NCI-H345 (cell line): ENCODE measurements around the gene SHC4.

Source experiments
- DNase-seq: peaks from one replicate; lab custom pipeline; 2025; lab: John Stamatoyannopoulos, UW

The SHC4 gene

DNA sequence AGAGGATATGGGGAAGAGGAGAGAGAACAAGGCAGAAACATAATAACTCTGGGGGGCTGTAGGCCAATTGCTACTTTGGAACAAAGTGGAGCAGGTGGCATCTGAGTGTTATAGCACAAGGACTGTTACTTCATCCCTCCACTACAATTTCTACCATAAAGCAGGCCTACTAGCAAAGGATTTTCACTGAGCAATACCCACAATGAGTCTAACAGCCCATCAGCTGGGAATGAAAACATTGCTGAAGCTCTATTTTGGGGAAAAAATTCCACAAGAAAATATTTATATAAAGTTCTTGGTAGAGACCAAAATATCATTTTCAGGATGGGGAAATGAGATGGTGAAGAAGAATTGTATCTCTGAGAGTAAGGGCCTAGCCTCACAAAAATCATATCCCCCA, 3.6 kb upstream of the SHC4 start:
- DNase-seq = no peak

DNA sequence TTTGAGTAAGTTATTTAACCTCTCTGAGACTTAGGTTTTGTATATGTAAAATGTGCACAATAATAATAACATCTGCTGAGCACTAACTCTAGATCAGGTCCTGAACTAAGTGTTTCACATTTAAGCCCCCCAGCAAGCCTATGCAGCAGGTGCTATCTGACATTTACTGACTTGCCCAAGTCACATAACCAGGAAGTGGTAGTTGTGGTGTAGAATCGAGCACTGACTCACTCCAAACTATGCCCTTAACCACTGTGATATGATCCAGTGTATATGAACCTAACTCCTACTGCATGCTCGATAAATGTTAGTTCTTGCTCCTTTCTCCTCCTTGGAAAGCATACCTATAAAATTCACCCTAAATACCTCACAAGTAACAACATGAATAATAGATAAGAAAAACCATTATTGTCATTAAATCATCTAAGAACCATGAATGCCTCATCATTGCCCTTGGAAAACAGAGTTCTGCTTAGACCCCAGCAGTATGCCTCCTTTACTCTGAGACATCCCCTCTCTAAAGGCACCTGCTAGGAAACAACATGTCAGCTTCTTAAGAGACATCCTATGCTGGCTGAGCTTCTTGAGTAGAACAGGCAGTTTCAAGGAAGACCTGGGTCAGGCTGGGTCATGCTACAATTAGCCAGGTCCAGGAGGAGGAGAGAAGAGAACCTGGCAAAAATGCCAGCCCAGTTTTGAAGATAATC, 3.0 kb upstream of the SHC4 start:
- DNase-seq = no peak

DNA sequence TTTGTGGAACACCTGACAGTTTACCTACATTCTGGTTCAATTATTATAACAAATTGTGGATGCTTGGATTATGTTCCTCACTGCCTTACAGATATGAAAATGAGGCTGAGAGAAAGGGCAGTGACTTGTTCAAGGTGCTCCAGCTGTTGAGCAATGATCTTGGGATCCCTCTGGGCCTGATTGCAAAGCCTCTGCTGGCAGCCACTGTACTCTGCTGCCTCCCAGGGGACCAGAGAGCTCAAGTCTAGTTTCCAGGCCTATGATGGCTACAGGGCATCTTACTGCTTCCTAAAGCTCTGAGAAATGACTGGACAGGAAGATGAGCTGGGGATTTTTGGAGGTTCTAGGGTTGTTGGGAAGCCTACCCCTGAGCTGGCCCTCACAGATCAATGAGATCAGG, 2.3 kb upstream of the SHC4 start:
- DNase-seq = no peak

DNA sequence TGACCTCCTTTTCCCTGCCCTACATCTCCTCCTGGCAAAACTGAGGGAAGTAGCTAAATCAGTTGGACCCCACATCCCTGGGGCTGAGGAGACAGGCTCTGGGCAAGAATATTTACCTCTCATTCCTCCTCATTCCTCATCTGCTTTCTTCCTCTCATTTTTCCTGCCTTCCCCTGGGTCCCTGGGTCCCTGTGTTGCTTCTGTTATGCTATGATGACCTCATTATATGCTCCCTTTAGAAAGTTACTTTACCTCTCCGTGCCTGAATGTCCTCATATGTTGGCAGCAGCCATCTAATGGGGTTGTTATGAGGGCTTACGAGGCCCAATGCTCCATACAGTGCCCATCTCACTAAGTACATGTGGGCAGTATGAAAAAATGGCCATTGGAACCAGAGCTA, 1.2 kb upstream of the SHC4 start:
- no peak for DNase-seq

DNA sequence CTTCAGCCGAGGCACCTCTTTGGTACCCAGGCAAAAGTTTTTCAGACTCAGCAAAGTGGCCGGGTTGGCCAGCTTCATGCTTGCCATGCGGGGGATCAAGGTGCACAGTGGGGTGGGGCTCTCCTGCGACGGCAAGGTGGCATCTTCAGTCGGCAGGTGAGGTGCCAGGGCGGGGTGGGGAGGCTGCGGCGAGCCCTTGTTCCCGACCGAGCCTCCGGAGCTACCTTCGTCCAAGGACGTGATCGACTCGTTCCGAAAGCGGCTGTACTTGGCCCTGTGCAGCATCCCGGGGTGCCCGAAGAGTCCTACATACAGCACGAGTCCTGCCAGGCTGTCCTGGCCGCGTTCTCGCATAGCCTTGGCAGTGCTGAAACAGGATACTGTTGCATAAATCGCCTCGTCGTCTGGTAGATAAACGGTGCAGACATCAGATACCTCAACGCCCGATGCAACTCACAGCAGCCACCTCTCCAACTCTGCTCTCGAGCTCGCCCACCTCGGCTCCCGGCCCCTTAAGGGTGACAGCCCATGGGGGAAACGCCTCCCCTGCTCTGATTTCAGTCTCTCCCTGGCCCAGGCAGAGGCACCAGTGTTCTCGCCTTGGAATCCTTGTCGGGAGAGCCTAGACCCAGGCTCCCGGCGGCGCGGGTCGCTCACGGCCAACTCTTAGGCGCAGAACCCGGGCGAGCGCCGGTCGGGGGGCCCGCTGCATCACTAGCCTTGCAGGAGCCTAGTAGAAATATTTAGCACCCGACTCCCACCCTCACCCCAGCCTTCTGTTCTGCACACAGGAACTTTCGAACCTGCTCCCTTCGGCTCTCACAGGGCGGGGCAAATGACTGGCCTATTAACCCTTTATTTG, 826 bp downstream of the SHC4 start:
- no peak for DNase-seq

DNA sequence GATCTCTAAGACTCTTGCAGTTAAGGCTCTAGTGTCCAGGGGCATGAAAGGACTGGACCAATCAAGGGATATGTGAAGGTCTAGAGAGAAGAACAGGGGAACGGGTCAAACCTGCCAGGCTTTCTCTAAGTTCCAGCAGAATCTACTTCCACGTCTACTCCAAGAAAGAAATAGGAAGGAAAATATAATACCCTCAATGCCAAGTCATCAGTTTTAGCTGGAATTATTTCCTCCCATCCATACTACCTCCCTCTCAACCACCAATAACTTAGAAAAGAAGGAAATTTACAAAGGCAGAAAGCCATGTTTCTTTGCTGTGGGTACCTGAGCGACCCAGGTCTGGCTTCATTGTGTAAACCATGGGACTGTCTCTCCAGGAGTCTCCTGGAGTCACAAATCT, 7.8 kb downstream of the SHC4 start:
- no peak for DNase-seq

DNA sequence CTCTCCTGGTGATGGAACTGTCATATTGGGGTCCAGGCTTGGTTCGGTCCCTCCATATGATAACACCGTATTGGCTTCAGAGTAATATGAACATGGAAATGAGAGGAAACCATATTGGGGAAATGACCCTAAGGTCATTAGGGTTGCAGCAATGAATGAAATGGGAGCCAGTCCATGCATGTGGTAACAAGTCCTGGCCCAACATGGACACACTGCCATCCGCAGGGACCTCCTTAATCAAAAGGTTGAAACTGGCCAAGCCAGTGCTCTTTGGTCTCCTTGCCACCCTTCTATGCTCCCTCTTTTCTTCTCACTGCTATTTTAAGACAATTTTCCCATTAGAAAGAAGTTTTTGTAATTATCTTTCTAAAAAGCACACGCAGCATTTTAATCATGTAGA, 8.3 kb downstream of the SHC4 start:
- no peak for DNase-seq

DNA sequence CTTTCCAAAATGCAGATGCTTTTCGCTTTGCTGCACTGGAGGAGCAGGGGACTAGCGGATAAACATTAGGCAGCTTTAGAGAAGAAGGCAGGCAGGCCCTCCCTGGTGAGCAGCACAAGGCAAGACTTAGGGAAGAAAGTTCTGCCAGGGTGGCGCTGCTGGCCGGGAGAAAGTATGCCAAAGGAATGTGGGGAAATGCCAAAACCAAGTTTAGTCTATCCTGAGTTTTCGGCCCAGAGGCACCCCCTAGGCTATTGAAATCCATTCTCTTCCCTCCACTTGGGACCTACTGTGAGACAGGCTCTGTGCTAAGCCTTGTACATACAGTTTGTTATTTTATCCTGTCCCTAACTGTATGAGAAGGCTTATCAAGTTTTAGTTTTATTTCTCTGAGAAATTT, 9.2 kb downstream of the SHC4 start:
- no peak for DNase-seq

DNA sequence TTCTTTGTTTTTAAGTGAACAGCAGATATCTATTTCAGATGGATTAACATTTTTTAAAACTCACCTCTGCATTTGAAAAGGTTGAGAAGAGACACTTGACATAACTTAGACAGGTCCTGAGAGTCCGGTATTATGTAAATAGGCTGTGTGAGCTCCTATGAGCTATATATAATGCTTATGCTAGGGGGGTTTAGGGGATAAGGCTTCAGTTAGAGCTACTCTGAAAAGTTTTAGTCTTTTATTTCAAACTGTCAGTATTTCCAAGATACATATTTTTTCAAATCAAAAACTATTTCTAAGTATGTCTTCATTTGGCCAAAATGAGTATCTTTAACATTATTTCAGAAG, 16.9 kb downstream of the SHC4 start:
- no peak for DNase-seq

DNA sequence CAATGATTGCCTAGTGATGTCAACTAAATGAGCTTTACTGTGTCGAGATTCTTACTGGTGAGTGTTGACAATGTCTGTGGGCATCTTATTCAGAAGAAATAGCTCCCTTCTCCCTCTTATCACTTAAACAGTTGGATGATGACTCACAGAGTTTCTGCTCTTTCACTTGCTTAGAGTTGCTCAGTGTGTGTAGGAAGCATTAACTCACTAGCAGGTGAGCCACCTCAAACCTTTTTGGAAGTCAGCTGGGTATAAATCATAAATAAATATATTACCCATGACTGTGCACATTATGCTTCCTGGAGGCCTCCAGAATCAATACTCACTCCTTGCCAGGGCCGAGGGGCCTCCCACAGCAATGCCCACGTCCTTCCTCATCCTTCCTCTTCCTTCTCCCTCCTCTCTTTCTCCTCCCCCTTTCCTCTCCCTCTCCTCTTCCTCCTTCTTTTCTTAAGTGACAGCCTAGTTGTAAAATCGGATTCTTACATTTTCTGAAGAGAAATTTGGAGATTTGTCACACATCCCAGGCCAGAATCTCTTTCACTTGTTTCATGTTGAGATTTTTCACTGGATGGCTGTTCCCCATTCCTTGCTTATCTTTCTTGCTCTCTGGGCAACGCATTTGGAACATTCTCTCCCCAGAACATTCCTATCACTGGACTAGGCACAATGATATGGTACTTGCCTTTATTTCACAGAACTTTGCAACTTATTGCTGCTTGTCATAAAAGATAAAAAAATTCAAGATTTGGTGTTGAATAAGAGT, 17.5 kb downstream of the SHC4 start:
- no peak for DNase-seq

DNA sequence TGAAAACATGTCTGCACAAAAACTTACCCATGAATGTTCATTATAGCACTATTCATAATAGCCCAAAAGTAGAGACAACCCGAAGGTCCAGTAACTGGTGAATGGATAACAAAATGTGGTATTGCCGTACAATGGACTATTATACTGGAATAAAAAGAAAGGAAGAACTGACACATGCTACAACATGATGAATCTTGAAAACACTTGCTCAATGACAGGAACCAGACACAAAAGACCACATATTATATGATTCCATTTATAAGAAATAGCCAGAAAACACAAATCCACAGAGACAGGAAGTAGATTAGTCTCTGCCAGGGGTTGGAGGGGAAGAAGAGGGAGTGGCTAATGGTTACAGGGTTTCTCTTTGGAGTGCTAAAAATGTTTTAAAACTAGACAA, 18.3 kb downstream of the SHC4 start:
- no peak for DNase-seq

DNA sequence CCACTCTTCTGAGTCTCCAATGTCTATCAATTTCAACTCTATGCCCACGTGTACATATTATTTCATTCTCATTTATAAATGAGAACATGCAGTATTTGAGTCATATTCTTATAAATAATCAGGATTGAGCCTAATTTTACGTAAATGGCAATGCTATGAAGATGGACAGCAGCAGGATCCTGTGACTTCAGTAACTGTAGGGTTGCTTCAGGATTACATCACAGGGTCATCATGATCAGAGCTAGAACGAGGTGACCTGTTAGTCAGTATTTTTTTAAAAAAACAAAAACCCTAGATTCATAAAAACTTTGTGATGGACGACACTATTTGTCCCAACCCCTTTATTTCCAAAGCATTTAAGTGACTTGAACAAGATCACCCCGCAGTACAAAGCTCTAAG, 21.8 kb downstream of the SHC4 start:
- no peak for DNase-seq

DNA sequence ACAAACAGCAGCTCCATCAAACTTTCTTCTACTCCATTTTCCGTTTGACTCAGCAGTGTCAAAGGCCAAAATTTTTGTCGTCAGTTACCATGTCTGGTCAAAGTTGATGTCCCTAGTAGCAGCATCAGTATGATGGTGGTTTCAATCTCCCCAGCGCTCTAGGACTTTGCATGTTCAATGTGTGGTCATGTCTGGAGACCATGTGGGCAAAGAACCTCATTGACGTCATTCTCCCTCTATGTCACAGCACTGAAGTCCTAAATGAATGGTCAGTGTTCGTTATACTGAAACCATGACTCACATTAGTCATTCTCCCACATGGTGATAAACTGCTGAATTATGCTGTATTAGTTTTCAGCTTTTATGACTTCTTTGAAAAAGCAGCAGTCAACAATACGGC, 23.2 kb downstream of the SHC4 start:
- no peak for DNase-seq

DNA sequence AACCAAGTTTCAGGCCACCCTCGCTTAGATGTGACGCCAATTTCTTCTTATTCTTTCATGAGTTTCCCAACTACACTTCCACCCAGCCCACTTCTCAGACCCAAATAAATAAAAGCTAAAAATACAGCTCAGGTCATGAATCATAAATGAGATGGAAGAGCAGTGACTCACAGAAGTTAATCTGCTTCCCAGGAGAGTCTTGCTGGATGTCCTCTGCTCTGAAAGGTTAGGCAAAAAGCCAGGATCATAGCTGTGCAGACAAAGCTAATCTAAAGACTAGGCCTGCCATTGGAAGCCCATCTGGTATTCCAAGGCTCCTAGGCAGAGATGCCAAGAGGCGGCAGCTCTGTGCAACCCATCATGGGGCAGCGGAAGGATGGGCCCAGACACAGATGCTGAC, 24.1 kb downstream of the SHC4 start:
- DNase-seq = no peak

DNA sequence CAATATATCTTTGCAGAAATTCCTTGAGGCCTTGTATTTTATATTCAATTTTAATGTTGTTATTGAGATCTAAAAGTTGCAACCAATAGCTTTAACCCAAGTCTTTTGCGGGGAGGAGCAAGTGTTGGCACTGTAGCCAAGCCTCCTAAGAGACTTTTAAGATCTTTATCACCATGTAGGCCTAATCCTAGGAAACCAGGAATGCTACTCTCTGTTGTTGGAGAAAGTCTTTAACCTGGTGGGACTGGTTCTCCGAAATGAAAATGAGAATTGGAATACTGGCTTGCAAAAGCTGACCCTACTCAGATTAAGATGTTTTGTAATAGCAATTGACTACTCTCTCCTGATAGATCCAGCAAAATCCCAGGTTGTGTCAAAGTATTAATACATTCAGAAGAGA, 25.8 kb downstream of the SHC4 start:
- no peak for DNase-seq

DNA sequence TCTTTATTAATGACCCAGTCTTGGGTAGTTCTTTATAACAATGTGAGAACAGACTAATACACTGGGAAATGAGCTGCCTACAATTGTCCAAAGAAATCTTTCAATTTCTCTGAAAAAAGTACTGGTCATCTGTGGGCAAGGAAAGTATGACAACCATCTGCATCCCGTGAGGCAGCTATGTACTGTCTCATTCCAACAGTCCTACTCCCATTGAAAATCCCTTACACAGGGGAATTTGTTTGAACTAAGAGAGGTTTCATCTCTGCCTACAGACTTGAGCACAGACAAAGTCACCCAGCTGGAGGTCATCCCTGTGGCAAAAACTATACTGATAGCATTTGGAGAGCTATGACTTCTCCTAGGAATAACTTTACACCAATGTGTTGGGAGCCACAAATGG, 27.1 kb downstream of the SHC4 start:
- no peak for DNase-seq

DNA sequence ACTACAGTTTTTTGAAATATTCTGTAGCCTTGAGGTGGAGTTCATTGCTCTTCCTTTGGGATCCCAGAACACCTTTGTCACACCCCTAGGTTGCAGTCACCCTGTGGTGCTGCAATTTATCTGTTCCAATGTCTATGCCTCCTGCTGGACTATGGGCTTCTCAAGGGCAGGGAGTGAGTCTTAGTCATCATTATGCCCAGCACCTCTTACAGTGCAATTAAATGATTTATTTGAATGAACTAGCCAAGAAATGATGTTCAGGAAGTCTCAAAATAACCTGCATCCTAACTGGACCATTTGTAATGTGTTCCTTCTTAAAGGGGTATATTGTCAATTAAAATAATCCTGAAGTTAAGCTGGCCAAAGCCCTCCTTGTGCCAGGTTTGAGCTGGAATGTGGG, 28.5 kb downstream of the SHC4 start:
- no peak for DNase-seq

DNA sequence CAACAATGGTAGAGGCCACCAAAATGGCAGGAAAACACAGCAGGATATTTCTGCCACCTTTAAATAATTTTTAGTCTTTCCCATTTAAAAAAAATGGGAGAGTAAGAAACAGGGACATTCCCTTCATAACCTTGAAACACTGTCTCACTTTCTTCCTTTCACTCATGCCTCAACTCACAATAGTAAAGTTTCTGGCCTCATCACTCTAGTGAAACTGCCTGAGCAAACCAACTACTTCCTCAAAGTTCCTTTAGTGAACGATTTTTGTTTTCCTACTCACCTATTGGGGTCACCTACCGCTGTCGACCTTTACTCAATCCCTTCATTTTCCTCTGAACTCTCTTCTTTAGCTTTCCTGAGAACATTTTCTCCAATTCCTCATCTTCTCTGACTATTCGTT, 33.0 kb downstream of the SHC4 start:
- no peak for DNase-seq

DNA sequence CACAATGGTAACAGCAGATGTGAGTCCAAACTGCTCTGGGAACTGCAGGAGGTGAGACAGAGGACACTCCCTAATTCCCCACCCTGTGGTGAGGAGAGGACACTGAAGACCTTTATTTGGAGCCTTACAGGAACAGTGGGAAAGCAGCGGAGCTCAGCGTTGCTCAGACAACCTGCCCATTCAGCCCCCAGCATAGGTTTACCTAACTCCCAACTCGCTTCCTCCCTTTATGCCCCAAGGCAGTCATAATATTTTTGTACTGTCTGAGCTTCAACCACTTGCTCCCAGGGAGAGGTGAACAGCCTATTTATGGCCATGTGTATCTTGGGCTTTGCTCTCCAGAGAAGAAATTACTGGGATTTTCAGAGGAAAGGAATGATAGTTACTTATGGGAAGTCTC, 34.1 kb downstream of the SHC4 start:
- no peak for DNase-seq

DNA sequence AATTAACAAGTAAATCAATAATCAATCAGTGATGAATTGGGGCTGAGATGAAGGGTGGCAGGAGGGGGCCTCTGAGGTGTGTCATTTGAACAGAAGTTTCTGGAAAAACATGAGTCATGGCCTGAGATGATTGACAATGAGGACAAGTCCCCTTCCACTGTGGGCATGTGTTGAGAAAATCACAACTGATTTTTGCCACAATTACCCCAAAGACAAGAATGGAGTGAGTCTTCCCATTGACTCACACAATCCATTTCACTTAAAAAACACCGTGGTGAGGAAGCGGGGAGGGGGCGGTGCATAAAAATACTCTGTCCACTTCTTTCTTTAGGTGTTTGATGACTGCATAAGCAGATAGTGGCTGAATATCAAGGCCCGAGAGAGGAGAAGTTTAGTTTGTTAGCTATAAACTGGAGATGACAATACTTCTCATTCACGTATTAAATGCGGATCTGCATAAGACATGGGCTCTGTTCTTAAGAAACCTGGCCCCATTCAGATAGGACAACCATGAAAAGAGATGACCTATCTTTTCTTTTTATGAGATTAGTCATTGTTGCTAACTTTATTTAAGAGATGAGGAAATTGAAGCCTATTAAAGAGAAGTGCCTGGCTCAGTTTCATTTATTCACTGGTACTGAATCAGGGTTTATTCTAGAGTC, 34.7 kb downstream of the SHC4 start:
- DNase-seq = no peak

DNA sequence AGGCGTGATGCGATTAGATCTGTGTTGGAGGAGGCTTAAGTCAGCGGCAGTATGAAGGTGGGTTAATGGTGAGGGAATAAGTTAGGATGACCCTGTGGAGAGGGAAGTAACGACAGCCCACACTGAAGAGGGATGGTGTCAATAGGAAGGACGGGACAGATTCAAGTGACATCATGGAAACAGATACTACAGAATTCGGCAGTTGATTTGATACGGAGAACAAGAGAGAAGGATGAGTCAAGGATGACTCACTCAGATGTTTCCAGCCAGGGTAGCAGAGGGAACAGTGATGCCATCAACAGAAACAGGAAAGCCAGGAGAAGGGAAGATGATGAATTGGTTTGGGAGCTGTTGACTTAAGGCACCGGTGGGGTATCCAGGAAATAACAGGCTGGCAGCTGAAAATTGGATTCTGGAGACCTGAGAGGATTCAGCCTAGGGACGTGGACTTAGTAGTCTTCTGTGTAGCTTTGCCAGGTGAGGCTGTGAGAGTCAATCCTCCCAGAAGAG, 38.0 kb downstream of the SHC4 start:
- DNase-seq = no peak
